GM23338 (cell line): ENCODE results near the gene NIPA2. TPM values are rescaled to one million over a fixed set of nuclear protein-coding genes. Genes with fewer than 3 reads are reported as not detected.

Experiments used
- ATAC-seq: fragments of 200-7000 bp; cut with Tn5 transposase; 3 replicates; pipeline ENCODE4 v1.9.1; 2020
- DNase-seq: peaks from one replicate; pipeline ENCODE4 v3.0.0-alpha.2; 2015; ENCODE audit warnings: low spot score
- H2AFZ ChIP-seq: fragments of 200-600 bp; sonication (generic); 2 replicates; pipeline ENCODE4 v1.8.0; 2016; ENCODE audit warnings: antibody characterized with exemption, mild to moderate bottlenecking, moderate library complexity
- H3F3A ChIP-seq: fragments of 200-600 bp; sonication (generic); replicated peaks from 2 replicates; pipeline ENCODE4 v1.8.0; 2017; ENCODE audit warnings: antibody characterized with exemption, mixed run types, low read depth
- H3K27ac ChIP-seq: fragments of 200-600 bp; sonication (generic); 2 replicates; pipeline ENCODE4 v1.6.1; 2016; ENCODE audit warnings: low read depth
- H3K27me3 ChIP-seq: fragments of 200-600 bp; sonication (generic); 2 replicates; pipeline ENCODE4 v1.8.0; 2016; ENCODE audit warnings: mild to moderate bottlenecking, mixed run types, moderate library complexity; ENCODE audit not compliant: insufficient read depth
- H3K36me3 ChIP-seq: fragments of 200-600 bp; sonication (generic); 2 replicates; pipeline ENCODE4 v1.8.0; 2016; ENCODE audit warnings: mild to moderate bottlenecking; ENCODE audit not compliant: insufficient read depth
- H3K4me1 ChIP-seq: fragments of 200-600 bp; sonication (generic); 2 replicates; pipeline ENCODE4 v1.8.0; 2016; ENCODE audit warnings: mild to moderate bottlenecking, moderate library complexity; ENCODE audit not compliant: insufficient read depth
- H3K4me2 ChIP-seq: fragments of 200-600 bp; sonication (generic); 2 replicates; pipeline ENCODE4 v1.7.1; 2017; ENCODE audit warnings: mixed run types
- H3K4me3 ChIP-seq: fragments of 200-600 bp; sonication (generic); 2 replicates; pipeline ENCODE4 v1.6.1; 2016; ENCODE audit warnings: mixed run types
- H3K79me2 ChIP-seq: fragments of 200-600 bp; sonication (generic); replicated peaks from 2 replicates; pipeline ENCODE4 v1.8.0; 2017; ENCODE audit warnings: mild to moderate bottlenecking; ENCODE audit not compliant: insufficient read depth
- H3K9me2 ChIP-seq: fragments of 200-600 bp; sonication (generic); 2 replicates; pipeline ENCODE4 v1.8.0; 2017; ENCODE audit not compliant: insufficient read depth
- H4K20me1 ChIP-seq: fragments of 200-600 bp; sonication (generic); replicated peaks from 2 replicates; pipeline ENCODE4 v1.8.0; 2017; ENCODE audit warnings: mild to moderate bottlenecking; ENCODE audit not compliant: insufficient read depth
- H3K27ac Mint-ChIP-seq: 2 replicates; pipeline ENCODE4 v1.8.0; 2020; ENCODE audit warnings: inconsistent platforms, mild to moderate bottlenecking, moderate library complexity, mixed read lengths
- H3K27me3 Mint-ChIP-seq: 3 replicates; pipeline ENCODE4 v1.8.0; 2022; ENCODE audit warnings: low read depth, mild to moderate bottlenecking, moderate library complexity, mixed read lengths, inconsistent platforms; ENCODE audit not compliant: insufficient read depth, poor library complexity
- H3K36me3 Mint-ChIP-seq: 3 replicates; pipeline ENCODE4 v1.8.0; 2021; ENCODE audit warnings: low read depth, mild to moderate bottlenecking, inconsistent platforms, moderate library complexity, mixed read lengths
- H3K4me1 Mint-ChIP-seq: 3 replicates; pipeline ENCODE4 v1.8.0; 2020; ENCODE audit warnings: mild to moderate bottlenecking, inconsistent platforms, mixed read lengths
- H3K4me3 Mint-ChIP-seq: 3 replicates; pipeline ENCODE4 v1.8.0; 2021; ENCODE audit warnings: moderate library complexity, mild to moderate bottlenecking, inconsistent platforms, mixed read lengths
- H3K9me3 Mint-ChIP-seq: 3 replicates; pipeline ENCODE4 v1.8.0; 2020; ENCODE audit warnings: moderate library complexity, mild to moderate bottlenecking, inconsistent platforms, mixed read lengths
- CREB1 ChIP-seq: fragments of 250-450 bp; sonication (Bioruptor Pico); IDR thresholded peaks from 2 replicates; pipeline ENCODE4 v1.5.0; 2020; ENCODE audit warnings: low read depth, mild to moderate bottlenecking, moderate library complexity
- EZH2 ChIP-seq: fragments of 200-600 bp; sonication (generic); IDR thresholded peaks from one replicate; pipeline ENCODE4 v1.8.0; 2017; ENCODE audit warnings: antibody characterized with exemption, mild to moderate bottlenecking, low read depth; ENCODE audit not compliant: unreplicated experiment
- EZH2phosphoT487 ChIP-seq: fragments of 200-600 bp; sonication (generic); IDR thresholded peaks from one replicate; pipeline ENCODE4 v1.8.1; 2018; ENCODE audit warnings: antibody characterized with exemption; ENCODE audit not compliant: unreplicated experiment
- JUNB ChIP-seq: IDR thresholded peaks from one replicate; pipeline ENCODE4 v1.6.1; 2016; ENCODE audit warnings: antibody characterized with exemption; ENCODE audit not compliant: unreplicated experiment
- NANOG ChIP-seq: IDR thresholded peaks from 2 replicates; pipeline ENCODE4 v1.6.1; 2016; ENCODE audit warnings: antibody characterized with exemption, borderline replicate concordance
- POLR2AphosphoS5 ChIP-seq: IDR thresholded peaks from 2 replicates; pipeline ENCODE4 v1.6.1; 2016; ENCODE audit warnings: antibody characterized with exemption, low read depth
- REST ChIP-seq: IDR thresholded peaks from one replicate; pipeline ENCODE4 v1.6.1; 2018; ENCODE audit warnings: antibody characterized with exemption; ENCODE audit not compliant: unreplicated experiment
- STAT1 ChIP-seq: IDR thresholded peaks from one replicate; pipeline ENCODE4 v1.6.1; 2016; ENCODE audit warnings: antibody characterized with exemption; ENCODE audit not compliant: unreplicated experiment
- ZNF114 ChIP-seq: fragments of 250-450 bp; sonication (Bioruptor Pico); IDR thresholded peaks from 2 replicates; pipeline ENCODE4 v1.5.0; 2020; ENCODE audit warnings: mild to moderate bottlenecking, moderate library complexity
- ZNF331 ChIP-seq: fragments of 250-450 bp; sonication (Bioruptor Pico); IDR thresholded peaks from 2 replicates; pipeline ENCODE4 v1.5.0; 2020; ENCODE audit warnings: low read depth, mild to moderate bottlenecking, moderate library complexity
- polyA plus RNA-seq: library from polyadenylated mRNA; unstranded; fragments of >200 nt; fragmentation: Nextera tagmentation; extraction: Ambion mirVana; gene quantifications from 2 replicates; pipeline ENCODE4 v1.2.1, GENCODE V29; 2016
- total RNA-seq: library from RNA; depleted of rRNA; stranded (reverse); fragments of >200 nt; shearing (Covaris generic); gene quantifications from 2 replicates; pipeline ENCODE4 v1.2.3, GENCODE V29; 2014
- TF ChIP-seq, protein P1 (sequence below): IDR thresholded peaks from 2 replicates; pipeline ENCODE4 v1.6.1; 2016; ENCODE audit warnings: antibody characterized with exemption
- TF ChIP-seq, protein P2 (sequence below): fragments of 250-450 bp; sonication (Bioruptor Pico); IDR thresholded peaks from 2 replicates; pipeline ENCODE4 v1.5.0; 2020; ENCODE audit warnings: mild to moderate bottlenecking, moderate library complexity
- TF ChIP-seq, protein P3 (sequence below), 2 experiments: fragments of 200-600 bp in 1 of 2; sonication (generic) in 1 of 2; conservative IDR thresholded peaks; 2 replicates each; pipeline versions ENCODE4 v1.5.1 to v1.6.1; 2016 to 2017; ENCODE audit warnings: antibody characterized with exemption in 2 of 2, low read depth in 2 of 2, mild to moderate bottlenecking in 2 of 2, moderate library complexity in 1 of 2

The NIPA2 gene
- total and polyA plus RNA-seq, 2 experiments from 2014 or later = 35.0 to 105 TPM

DNA sequence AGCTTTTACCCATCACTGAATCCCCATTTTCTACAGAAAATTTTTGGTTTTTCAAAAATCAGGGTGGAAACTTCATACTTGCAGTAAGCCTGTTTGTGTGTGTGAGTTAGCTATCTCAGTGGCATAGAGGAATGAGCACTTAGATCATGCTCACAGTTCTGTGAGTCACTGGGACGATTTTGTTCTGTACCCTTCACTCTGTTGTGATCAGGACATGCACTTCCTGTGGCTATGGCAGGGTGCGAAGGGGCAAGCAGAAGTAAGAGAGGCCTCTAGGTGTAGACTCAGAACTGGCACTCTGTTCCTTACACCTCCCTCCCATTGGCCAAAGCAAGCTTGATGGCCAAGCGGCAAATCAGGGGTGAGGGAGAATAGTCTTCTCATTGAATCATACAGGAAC lies 11.6 kb downstream of the NIPA2 start:
- Histone ChIP-seq H4K20me1 (peaks cover 25% of the 10 kb centered on the region), H3K36me3 (peaks cover 19% of the 10 kb centered on the region), H3K27me3 (no peaks in the 10 kb centered on the region), H3F3A (no peaks in the 10 kb centered on the region), H3K27ac (no peak overlapping the region), H3K4me2 (no peak overlapping the region), H2AFZ (no peak overlapping the region), H3K79me2 (peaks cover 82% of the 10 kb centered on the region), H3K4me1 (peaks cover 12% of the 10 kb centered on the region), H3K9me2 (no peaks in the 10 kb centered on the region), H3K4me3 (no peak overlapping the region)
- Mint-ChIP-seq H3K9me3 (no peaks in the 10 kb centered on the region), H3K27ac (no peak overlapping the region; the same call in 1 of the 2 replicates), H3K4me1 (peaks cover 23% of the 10 kb centered on the region), H3K27me3 (peaks cover 3% of the 10 kb centered on the region), H3K4me3 (no peak overlapping the region), H3K36me3 (peaks cover 73% of the 10 kb centered on the region)
- ATAC-seq (no peak), DNase-seq (no peak)
- no peak for TF ChIP-seq STAT1
- no peak for TF ChIP-seq ZNF114 (CRISPR knock-in tag)
- TF ChIP-seq, protein P1, sequence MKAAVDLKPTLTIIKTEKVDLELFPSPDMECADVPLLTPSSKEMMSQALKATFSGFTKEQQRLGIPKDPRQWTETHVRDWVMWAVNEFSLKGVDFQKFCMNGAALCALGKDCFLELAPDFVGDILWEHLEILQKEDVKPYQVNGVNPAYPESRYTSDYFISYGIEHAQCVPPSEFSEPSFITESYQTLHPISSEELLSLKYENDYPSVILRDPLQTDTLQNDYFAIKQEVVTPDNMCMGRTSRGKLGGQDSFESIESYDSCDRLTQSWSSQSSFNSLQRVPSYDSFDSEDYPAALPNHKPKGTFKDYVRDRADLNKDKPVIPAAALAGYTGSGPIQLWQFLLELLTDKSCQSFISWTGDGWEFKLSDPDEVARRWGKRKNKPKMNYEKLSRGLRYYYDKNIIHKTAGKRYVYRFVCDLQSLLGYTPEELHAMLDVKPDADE = no peak
- no peak for TF ChIP-seq REST
- TF ChIP-seq, protein P2, sequence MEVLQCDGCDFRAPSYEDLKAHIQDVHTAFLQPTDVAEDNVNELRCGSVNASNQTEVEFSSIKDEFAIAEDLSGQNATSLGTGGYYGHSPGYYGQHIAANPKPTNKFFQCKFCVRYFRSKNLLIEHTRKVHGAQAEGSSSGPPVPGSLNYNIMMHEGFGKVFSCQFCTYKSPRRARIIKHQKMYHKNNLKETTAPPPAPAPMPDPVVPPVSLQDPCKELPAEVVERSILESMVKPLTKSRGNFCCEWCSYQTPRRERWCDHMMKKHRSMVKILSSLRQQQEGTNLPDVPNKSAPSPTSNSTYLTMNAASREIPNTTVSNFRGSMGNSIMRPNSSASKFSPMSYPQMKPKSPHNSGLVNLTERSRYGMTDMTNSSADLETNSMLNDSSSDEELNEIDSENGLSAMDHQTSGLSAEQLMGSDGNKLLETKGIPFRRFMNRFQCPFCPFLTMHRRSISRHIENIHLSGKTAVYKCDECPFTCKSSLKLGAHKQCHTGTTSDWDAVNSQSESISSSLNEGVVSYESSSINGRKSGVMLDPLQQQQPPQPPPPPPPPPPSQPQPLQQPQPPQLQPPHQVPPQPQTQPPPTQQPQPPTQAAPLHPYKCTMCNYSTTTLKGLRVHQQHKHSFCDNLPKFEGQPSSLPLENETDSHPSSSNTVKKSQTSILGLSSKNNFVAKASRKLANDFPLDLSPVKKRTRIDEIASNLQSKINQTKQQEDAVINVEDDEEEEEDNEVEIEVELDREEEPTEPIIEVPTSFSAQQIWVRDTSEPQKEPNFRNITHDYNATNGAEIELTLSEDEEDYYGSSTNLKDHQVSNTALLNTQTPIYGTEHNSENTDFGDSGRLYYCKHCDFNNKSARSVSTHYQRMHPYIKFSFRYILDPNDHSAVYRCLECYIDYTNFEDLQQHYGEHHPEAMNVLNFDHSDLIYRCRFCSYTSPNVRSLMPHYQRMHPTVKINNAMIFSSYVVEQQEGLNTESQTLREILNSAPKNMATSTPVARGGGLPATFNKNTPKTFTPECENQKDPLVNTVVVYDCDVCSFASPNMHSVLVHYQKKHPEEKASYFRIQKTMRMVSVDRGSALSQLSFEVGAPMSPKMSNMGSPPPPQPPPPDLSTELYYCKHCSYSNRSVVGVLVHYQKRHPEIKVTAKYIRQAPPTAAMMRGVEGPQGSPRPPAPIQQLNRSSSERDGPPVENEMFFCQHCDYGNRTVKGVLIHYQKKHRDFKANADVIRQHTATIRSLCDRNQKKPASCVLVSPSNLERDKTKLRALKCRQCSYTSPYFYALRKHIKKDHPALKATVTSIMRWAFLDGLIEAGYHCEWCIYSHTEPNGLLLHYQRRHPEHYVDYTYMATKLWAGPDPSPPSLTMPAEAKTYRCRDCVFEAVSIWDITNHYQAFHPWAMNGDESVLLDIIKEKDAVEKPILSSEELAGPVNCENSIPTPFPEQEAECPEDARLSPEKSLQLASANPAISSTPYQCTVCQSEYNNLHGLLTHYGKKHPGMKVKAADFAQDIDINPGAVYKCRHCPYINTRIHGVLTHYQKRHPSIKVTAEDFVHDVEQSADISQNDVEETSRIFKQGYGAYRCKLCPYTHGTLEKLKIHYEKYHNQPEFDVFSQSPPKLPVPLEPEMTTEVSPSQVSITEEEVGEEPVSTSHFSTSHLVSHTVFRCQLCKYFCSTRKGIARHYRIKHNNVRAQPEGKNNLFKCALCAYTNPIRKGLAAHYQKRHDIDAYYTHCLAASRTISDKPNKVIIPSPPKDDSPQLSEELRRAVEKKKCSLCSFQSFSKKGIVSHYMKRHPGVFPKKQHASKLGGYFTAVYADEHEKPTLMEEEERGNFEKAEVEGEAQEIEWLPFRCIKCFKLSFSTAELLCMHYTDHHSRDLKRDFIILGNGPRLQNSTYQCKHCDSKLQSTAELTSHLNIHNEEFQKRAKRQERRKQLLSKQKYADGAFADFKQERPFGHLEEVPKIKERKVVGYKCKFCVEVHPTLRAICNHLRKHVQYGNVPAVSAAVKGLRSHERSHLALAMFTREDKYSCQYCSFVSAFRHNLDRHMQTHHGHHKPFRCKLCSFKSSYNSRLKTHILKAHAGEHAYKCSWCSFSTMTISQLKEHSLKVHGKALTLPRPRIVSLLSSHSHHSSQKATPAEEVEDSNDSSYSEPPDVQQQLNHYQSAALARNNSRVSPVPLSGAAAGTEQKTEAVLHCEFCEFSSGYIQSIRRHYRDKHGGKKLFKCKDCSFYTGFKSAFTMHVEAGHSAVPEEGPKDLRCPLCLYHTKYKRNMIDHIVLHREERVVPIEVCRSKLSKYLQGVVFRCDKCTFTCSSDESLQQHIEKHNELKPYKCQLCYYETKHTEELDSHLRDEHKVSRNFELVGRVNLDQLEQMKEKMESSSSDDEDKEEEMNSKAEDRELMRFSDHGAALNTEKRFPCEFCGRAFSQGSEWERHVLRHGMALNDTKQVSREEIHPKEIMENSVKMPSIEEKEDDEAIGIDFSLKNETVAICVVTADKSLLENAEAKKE (CRISPR knock-in tag) = no peak
- TF ChIP-seq JUNB = no peak
- TF ChIP-seq POLR2AphosphoS5 = no peak
- TF ChIP-seq CREB1 (CRISPR knock-in tag) = no peak
- no peak for TF ChIP-seq EZH2phosphoT487
- no peak for TF ChIP-seq EZH2
- TF ChIP-seq, protein P3, sequence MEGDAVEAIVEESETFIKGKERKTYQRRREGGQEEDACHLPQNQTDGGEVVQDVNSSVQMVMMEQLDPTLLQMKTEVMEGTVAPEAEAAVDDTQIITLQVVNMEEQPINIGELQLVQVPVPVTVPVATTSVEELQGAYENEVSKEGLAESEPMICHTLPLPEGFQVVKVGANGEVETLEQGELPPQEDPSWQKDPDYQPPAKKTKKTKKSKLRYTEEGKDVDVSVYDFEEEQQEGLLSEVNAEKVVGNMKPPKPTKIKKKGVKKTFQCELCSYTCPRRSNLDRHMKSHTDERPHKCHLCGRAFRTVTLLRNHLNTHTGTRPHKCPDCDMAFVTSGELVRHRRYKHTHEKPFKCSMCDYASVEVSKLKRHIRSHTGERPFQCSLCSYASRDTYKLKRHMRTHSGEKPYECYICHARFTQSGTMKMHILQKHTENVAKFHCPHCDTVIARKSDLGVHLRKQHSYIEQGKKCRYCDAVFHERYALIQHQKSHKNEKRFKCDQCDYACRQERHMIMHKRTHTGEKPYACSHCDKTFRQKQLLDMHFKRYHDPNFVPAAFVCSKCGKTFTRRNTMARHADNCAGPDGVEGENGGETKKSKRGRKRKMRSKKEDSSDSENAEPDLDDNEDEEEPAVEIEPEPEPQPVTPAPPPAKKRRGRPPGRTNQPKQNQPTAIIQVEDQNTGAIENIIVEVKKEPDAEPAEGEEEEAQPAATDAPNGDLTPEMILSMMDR (conservative IDR thresholded peaks at IDR 0.05; ENCODE audit: low read depth in 2 of 2) = no peak
- TF ChIP-seq NANOG = no peak
- TF ChIP-seq ZNF331 (CRISPR knock-in tag) = no peak
